ENCODE results near the gene BRCC3.

Gene BRCC3

DNA sequence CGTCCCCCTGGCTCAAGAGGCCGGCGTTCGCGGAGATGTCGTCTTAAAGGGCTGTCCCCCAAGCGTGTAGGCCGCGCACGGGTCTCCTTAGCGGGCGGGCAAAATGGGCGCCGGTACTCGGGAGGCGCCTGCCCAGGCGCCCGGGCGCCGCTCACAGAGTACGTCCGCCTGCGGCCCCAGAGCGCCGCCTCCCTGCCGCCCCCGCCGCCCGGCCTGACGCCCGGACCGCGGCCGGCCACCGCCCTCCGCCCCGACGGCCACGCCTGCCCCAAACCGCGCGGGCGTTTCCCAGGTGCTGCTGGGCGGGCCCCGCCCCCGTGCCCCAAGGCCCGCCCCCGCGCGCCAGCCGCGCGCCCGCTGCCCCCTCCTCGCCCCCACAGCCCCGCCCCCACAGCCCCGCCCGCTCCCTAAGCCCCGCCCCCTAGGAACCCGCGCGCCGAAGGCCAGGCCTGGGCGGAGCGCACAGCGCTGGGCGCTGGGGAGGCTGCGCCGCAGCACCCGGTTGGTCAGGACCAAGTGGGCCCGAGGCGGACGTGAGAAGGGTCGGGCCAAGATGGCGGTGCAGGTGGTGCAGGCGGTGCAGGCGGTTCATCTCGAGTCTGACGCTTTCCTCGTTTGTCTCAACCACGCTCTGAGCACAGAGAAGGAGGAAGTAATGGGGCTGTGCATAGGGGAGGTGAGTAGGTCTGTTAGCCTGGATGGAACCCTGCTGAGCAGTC is at the start of gene BRCC3, which contains the start of the genes CMC4 and MTCP1:
Gene BRCC3, plus strand, starts transcription at position 534 of the 719 bp plus-strand sequence. Its CDS starts 20 bp downstream, at position 554.
Gene CMC4, minus strand, starts transcription at position 162 of the 719 bp plus-strand sequence. CDS start 7,113 bp downstream, outside the sequence.
Gene MTCP1, minus strand, starts transcription at position 162 of the 719 bp plus-strand sequence. CDS start 5,126 bp downstream, outside the sequence.
- peak; percentile 82 for DNase-seq

GRCh38 chrX:155022585-155022984 is 48.7 kb upstream of the BRCC3 start, which contains the start of gene F8:
TSS of gene F8 (minus strand) at chrX:155022723. CDS start at chrX:155022552, 171 bp downstream.
- no peak for DNase-seq

DNA sequence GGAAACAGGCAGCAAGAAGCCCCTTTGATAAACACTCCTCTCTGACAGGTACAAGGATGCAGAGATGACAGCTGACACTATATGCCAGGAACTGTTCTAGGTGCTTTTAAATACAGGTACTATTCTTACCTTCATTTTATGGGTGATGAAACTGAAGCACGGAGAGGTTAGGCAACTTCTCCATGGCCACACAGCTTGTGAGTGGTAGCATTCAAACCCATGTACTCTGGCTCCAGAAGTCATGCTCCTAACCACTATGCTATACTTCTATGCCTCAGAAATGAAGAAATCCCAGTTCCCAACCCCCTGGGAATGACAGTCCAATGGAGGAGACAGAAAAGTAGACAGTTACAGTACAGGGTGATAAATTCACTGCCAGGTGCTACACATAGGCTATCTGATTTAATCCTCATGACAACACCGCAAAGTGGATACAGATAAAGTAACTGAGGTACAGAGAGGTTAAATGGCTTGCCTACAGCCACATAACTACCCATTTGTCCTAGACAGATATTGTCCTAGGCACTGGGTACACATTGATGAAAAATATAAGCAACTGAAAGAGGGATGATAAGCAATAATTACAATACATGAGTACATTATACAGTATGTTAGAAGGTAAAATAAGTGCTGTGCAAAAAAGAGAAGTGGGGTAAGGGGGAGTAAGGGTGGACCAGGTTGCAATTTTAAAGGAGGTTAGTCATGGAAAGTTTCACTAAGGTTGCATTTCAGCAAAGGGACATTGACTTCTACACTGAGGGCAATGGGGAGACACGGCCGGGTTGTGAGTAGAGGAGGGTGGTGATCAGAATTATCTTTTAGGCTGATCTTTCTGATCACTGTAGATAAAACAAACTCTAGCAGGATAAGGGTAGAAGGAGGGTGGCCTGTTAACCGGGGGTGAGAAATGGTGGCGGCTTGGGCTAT is 47.1 kb upstream of the BRCC3 start:
- DNase-seq = no peak

GRCh38 chrX:155026420-155026726 is 44.9 kb upstream of the BRCC3 start:
- no peak for DNase-seq

DNA sequence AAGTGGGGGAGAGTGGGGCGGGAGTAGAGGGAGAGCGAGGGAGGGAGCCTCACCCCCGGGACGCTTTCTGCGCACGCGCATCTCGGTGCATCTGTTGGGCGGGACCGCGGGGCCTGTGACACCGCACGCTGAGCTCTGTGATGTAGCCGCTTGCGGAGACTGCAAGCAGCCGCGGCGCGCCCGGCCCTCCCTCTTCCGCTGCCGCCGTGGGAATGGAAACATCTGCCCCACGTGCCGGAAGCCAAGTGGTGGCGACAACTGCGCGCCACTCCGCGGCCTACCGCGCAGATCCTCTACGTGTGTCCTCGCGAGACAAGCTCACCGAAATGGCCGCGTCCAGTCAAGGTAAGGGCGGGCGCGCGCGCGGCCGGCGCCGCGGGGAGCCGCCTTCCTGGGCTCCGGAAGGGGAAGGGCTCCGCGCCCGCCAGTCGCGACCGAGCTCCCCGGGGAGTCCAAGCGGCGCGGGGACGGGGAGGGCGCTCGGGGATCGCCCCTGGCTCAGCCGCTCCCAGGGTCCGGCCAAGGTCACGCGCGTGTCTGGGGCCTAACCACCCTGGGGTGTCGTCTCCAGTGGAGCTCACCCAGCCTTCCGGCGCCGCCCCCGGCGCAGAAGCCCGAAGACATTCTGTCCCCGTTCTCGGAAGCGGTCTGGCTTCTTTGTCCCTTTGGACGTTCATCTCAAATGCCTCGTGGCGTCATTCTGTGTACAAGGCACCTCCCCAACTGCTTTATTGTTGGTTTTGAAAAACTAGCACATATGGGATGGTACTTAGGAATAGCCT is 44.4 kb upstream of the BRCC3 start, which contains the start of gene FUNDC2:
Gene FUNDC2, plus strand, starts transcription at position 118 of the 782 bp plus-strand sequence. Its CDS starts 95 bp downstream, at position 213.
- DNase-seq = peak; percentile 94

- peak; percentile 29 for DNase-seq
Observed at GRCh38 chrX:155027509-155028066, 43.7 kb upstream of the BRCC3 start.

DNA sequence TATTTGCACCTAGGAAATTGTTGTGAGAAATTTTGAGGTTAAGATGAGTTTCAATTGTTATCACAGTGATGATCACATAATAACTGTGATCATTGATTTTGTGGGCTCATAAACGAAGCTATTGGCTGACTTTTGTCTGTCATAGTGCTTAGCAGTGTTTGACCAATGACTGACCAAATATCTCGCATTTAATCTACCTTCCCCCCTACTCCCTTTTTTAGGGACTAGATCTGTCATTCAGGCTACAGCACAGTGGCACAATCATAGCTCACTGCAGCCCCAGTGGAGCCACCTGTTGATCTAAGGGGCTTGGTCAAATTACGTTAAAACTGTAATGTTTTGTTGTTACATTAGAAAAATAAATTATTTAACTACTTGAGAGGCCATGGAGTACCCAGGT is 43.2 kb upstream of the BRCC3 start:
- no peak for DNase-seq

DNA sequence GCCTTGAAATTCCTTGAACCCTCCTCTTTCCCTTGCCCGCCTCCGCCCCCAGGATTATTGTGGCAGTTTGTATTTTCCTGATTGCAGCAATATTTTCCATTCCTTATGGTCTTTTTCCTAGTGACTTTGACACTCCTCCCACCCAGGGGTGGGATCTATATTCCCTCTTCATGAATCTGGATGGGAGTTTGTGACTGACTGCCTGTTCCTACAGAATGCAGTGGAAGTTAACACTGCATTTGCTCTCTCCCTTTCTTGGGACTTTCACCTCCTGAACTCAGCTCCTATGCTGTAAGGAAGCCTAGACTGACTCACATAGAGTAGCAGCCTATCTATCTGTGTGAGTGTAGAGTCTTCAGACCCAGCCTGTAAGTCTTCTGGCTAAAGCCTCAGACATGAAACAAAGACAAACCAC is 42.4 kb upstream of the BRCC3 start:
- no peak for DNase-seq

GRCh38 chrX:155031657-155032056 is 39.7 kb upstream of the BRCC3 start:
- DNase-seq = no peak

- no peak for DNase-seq
Observed at GRCh38 chrX:155035688-155036087, 35.6 kb upstream of the BRCC3 start.

DNA sequence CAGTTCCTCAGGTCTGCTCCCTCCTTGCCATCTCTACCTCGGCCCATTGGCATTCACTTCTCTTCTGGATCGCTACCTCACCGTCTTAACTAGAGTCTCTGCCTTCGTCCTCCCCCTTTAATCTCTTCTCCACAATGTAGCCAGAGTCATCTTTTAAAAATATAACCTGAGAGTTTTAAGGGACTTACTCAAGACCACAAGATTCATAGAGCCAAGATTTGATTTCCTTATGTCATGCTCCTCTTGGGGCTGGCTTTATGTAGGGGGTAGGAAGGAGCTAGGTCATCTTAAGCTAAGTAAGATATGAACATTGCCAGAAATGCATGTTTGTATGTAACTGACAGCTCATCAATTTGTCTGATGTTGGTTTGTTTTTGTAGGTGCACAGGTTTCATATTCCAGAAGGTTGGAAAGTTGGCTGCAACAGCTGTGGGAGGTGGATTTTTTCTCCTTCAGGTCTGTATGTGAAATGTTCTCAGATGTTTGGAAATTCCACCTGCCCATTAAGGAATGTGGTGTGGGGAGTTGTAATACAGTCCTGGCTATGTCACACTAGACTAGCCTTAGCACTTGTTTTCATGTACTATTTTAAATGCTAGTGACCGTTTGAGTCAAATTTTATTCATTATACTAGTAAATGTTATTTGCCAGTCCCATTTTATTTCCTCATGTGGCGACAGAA is 25.0 kb upstream of the BRCC3 start:
- no peak for DNase-seq

GRCh38 chrX:155046811-155047528 is 24.3 kb upstream of the BRCC3 start:
- DNase-seq = no peak

GRCh38 chrX:155048977-155049619 is 22.2 kb upstream of the BRCC3 start:
- DNase-seq = no peak

GRCh38 chrX:155052738-155053498 is 18.4 kb upstream of the BRCC3 start:
- DNase-seq = no peak

DNA sequence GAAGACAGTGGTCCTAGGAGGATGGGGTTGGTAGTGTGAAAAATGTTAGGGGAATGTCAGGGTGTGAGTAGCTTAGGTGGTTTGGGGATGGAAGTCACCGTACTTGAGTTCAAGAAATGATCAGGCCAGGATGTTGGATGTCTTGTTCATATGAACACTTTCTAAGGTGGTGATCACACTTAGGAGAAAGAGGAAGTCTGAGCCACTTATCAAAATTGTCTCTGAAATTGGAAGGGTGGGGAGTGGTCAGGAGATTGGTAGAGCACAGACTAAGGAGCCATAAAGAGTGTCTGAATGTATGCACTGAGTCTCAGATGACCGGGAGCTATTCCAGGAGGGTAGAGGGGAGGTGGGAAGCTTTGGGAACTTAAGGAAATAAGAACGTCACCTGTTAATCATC is 17.7 kb upstream of the BRCC3 start:
- DNase-seq = no peak

DNA sequence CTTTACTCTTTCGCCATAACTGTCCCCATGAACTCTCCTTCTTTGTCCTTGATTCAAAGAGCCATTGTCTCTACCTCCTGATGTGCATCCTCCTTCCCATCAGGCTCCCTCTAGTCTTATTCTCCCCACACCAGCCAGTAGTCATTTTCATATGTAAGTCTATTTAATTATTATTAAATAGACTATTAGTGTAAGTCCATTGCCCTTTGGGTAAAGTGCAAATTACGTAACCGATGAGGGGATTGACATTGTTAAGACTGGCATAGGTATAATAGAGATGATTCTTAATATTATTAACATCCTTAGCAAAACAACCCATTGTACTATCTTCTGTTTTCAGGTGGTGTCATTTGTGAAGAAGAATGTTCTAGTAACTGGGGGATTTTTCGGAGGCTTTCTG is 17.1 kb upstream of the BRCC3 start:
- DNase-seq = no peak

DNA sequence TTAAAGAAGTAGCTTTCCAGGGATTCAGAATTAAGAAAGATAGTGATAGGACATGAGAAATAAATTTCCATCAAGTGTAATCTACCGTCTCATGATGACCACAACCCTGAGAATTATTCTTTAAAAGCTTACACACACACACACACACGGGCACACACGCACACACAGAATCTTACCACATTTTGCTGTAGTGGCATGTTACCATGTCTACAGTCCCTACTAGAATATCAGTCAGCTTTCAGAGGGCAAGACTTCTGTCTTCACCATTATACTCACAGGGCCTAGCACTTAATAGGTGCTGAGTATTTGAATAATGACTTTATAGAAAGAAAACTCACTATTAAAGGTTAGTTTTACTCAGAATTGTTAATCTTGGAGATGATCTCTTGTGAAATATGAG is 15.8 kb upstream of the BRCC3 start:
- no peak for DNase-seq

DNA sequence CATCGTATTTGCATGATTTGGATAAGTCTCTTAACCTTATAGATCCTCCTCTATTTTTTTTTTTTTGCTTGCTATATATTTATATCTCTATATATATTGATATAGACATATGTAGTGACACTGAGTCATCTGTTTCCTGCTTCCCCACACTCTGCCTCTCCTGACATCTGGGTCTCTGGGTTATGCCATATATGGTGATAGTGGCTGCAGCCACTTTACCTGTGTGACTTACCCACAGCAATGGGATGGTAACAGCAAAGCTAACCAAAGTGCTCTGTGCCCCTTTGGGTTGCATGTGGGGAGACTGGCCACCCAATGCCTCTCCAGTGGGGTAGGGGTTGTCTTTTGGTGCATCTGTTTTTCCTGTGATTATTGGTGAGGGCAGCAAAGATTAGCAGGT is 14.8 kb upstream of the BRCC3 start:
- DNase-seq = no peak

DNA sequence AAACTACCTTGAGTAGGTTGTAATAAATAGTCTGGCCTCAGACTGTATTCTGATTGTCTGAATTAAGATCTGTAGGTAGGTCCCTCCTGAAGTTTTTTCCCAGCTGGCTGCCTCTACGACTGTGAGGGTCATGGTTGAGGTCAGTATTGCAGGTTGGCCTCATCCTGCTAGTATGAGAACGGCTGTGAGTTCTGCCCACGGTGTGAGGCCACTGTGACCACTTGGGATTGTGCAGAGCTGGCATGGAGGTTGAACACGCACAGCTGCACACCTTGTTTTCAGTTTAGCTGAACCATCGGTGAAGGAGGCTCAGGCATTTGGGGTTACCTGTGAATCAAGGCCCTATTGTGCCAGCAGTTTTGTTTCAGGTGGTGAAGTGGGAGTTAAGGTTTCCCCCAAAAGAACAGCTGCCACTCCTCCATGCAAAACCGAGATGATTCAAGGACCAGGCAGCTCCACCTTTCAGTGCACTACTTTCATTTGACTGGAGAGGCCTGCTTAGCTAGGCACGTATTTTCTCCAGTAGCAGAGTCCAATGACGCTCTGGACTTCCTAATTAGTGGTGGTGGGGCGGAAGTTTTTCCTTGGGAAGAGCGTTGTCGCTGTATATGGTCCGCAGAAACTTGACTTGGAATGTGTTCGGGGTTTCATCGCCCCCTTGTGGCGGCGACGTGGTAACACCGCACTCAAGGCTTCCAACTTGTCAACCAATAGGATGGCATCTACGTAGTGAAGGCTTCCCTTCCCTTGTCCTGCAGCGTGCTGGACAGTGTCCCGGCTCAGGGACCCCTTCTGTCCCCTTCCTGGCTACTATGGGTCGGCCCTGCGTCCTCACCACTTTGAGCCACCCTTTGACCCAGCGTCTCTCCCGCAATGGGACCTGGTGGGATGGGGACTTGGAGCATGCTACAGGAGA is 14.2 kb upstream of the BRCC3 start:
- DNase-seq = peak; percentile 20
